Measurements from ENCODE around the gene CIZ1.

CIZ1 gene

DNA sequence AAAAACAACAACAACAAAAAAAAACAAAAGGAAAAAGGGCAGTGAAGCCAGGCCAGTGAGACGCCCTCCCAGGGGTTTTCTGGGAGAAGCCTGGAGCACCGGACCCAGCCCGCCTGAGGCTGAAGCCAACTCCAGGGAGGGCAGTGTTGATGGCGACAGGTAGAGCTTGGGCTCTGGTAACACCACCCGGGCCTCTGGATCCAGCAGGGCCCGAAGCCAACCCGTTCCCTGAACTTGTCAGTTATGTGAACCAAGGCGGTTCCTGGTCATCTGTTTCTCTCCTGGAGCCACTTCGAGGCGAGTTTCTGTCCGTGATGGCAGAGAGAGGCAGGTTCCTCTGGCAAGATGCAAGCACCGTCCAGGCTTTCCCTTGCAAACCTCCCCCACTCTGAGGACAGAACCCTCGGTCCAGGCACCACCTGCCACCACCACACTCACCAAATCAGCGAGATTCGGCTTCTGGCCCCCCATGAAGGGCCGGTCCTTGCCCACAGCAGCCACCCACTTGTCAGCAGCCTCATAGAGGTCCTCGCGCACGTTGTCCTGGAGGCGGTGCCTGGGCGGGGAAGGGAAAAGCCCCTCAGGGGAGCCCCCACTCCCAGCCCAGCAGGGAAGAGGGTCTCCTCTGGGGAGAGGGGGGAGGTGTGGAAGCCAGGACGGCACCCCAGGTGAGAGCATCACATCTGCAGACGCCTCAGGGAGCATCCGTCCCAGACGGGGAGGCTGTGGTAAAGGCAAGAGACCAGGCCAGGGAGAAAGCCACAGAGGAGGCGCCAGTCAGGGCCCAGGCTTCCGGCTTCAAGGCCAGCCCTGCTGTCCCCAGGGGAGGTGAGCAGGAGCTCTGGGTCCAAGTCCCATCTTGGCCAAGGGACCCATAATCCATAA is 69.2 kb downstream of the CIZ1 start:
- DNase-seq: no peak

DNA sequence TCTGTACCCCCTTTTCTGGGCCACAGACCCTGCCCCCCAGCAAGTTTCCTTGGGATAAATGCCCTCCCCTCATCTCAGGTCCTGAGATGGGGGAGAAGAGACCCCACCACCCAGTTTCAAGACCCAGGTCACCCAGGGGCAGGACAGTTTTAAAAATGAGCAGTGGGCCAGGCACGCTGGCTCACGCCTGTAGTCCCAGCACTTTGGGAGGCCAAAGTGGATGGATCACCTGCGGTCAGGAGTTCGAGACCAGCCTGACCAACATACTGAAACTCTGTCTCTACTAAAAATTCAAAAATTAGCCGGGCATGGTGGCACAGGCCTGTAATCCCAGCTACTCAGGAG is 69.9 kb downstream of the CIZ1 start:
- DNase-seq: no peak

GRCh38 chr9:128120741-128121465 is 70.5 kb downstream of the CIZ1 start:
- no peak for DNase-seq

DNA sequence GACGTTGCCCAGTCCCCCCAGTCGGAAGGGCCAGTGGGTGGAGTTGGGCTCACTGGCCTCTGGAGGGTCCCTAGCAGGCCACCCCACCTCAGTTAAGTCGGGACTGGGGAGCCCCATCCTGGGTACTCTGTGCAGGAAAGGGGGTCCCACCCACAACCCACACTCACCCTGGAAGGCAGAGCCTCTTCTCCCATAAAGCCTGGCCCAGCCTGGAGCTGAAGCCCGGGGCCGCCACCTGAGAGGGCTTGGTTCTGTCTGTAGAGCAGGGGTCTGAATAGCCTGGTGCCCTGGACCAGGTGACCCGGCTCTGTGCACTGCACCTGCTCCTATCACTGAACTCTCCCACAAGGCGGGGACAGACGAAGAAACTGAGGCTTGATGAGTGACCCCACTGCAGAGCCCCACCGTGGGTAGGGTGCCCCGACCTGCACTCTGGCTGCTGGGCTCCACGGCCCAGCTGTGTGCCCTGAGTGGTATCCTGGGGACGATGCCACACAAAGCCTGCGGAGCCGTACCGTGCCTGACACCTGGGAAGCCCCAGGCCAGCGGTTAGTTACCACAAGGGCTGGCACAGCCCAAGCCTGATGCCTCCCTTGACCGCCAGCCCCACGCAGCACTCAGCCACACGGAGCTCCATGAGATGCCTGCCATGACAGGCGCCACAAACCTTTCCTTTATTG is 71.2 kb downstream of the CIZ1 start:
- no peak for DNase-seq

DNA sequence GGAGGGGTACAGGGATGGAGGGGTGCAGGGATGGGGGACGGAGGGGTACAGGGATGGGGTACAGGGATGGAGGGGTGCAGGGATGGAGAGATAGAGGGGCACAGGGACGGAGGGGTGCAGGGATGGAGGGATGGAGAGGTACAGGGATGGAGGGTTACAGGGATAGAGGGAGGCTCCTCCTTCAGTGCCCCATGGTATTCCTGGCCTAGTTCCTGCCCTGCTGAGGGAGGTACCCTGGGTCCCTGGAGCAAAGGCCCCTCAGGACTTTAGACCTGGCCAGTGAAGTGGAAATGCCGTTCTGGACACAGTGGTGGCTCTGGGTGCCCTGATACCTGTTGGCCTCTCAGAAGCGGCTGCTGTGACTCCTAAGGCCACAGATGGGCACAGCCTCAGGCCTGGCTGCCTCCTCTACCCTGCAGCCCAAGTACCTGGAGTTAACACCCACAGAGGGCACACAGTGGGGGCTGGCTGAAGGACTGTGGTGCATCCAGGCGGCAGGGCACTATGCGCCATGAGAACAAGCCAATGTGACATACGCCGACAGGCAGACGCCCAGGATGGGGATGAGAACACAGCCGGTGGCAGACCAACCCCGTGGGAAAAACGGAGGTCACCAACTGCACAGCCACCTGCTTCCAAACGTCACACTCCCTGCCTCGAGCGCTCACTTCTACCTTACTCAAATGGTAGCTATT is 72.3 kb downstream of the CIZ1 start:
- DNase-seq: no peak

DNA sequence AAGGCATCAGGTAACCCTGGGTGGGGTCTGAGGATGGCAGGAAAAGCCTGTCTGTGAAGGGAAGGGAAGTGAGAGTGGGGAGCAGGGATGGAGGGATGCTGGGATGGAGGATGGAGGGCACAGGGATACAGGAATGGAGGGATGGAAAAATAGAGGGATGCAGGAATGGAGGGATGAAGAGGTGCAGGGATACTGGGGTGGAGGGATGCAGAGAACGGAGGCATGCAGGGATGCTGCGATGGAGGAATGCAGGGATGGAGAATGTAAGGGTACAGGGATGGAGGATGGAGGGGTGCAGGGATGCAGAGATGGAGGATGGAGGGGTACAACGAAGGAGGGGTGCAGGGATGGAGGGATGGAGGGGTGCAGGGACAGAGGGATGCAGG is 72.9 kb downstream of the CIZ1 start:
- DNase-seq: no peak

DNA sequence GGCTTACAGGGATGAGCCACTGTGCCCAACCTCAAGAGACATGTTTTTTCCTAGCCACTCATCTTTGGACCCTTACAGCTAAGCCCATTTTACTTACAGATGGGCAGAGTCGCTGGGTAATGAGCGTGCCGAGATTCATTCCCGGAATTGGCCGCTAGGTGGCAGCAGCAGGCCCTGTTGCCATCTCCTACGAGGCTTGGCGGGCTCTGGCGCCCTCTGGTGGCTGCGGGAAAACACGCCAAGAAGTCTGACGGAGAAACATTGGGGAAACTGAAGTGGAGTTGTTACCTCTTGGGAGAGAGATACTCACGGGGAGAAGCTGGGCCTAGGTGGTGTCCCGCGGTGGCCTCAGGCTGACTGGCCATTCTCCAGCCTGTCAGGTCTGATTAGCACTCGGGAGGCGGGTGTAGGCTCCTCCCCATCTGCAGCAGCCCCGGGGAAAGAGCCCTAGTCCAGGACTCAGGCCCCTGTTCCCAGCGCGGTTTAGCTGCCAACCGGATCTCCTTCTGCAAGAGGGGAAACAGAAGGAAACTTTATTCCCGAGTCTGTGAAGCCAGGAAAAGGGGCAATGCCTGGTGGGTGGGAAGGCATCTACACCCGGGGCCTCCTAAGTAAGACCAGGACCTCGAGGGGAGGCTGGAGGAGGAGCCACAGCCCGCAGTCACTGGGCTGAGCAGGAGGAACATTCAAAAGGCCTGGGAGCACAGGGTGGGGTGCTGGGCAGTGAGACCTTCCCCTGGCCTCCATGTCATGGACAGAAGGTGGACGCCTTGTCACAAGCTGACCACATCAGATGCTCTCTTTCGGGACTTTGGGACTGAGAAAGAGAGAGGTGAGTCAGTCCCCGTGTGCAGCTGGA is 73.5 kb downstream of the CIZ1 start:
- DNase-seq: peak; percentile 77

GRCh38 chr9:128116104-128117083 is 75.0 kb downstream of the CIZ1 start:
- DNase-seq: no peak

All from NCI-H748 treated with DMSO at 0.1 percent for 48 hours (cell line).